GM18951 (cell line): ENCODE results near the gene ZNF324B.
"Not testable (repeated sequence)": the region's sequence is repeated elsewhere in the genome, so short reads cannot be mapped to it uniquely, and the experiment has no call there.

Experiments used
- POLR2A ChIP-seq: IDR thresholded peaks from 4 replicates; pipeline ENCODE4 v1.6.1; 2011; ENCODE audit warnings: mild to moderate bottlenecking; ENCODE audit not compliant: insufficient read length, insufficient read depth; ENCODE audit errors: extremely low read depth
- in situ Hi-C: fragments of 300-500 bp; cut with MboI; formaldehyde crosslinking; loops from one replicate; pipeline ENCODE4 v1.12.0; 2022; ENCODE audit warnings: low sequenced_read_pairs, mixed read lengths, inconsistent platforms; ENCODE audit not compliant: unreplicated experiment

The ZNF324B gene

DNA sequence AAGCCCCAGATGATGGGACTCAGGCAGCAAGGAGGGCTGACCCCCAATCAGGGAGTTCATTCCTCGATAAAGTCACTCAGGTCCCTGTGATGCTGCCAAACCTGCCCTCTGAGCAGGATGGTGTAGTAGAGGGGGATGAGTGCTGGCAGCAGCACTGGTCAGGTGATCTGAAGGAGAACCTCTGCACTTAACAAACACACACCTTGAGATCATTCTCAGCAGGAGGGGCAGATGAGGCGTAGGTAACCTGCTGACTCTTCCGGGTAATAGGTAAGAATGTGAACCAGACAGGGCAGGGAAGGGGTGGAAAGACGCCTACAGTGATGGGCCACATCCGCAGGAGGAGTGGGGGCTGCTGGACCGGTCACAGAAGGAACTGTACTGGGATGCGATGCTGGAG, 27.9 kb downstream of the ZNF324B start:
- in situ Hi-C loops: no loop called here
- no peak for TF ChIP-seq POLR2A

DNA sequence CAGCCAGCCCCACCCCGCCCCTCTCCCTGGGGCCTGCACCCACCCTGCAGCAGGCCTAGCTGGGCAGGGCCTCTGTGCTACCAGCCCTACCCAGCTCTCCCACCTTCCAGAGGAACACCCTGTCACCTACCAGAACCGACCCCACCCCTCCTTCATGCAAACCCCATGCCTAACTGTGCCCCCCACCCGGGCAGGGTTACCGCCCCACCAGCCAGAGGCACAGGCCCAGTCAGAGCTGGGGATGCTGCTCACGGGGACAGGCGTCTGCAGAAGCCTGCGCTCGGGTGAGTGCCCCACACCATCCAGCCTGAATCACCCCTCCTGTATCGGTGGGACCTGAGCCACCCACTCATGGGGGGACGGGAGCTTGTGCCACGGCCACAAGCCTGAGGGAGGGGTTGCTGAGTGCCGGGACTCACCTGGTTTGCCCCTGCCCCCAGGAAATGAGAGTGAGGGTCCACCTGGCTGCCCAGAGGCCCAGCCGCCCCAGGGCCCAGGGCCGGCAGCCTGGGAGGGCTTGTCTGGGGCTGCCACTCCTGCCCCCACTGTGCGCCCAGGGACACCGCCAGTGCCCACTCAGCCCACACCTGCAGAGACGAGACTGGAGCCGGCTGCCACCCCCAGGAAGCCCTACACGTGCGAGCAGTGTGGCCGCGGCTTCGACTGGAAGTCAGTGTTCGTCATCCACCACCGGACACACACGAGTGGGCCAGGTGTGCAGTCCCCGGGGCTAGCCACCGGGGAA, 28.5 kb downstream of the ZNF324B start:
- no peak for TF ChIP-seq POLR2A
- in situ Hi-C loops: no loop called here

DNA sequence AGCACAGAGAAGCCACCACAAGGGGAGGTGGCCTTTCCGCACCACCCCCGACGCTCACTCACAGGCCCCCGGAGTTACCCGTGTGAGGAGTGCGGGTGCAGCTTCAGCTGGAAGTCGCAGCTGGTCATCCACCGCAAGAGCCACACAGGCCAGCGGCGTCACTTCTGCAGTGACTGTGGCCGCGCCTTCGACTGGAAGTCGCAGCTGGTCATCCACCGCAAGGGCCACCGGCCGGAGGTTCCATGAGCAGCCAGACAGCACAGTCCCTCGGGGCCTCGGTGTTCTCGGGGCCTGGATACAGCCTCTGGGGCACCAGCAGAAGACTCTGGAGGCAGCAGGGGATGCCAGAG, 29.0 kb downstream of the ZNF324B start:
- in situ Hi-C loops: no loop called here

DNA sequence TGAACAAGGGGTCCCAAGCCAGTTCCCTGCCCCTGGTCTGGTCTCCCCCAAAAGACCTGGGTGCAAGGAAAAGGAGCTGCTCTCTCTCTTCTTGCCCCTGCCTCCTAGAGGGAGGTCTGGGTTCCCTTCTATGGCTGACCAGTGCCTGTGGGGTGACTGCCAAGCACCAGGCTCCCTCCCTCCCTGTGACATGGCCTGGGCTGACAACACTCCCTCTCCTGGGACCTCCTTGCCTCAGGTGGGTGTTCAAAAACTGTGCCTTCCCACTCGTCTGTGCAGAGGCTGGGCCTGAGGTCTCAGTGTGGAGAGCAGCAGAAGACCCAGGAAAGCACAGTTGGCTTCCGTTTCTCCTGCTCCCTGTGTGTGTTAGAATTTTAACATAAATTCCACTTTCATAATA, 29.4 kb downstream of the ZNF324B start:
- in situ Hi-C loops: no loop called here
- TF ChIP-seq POLR2A: no peak

More for the DNA sequence above, 29.0 kb downstream of the ZNF324B start:
- TF ChIP-seq POLR2A: no peak

DNA sequence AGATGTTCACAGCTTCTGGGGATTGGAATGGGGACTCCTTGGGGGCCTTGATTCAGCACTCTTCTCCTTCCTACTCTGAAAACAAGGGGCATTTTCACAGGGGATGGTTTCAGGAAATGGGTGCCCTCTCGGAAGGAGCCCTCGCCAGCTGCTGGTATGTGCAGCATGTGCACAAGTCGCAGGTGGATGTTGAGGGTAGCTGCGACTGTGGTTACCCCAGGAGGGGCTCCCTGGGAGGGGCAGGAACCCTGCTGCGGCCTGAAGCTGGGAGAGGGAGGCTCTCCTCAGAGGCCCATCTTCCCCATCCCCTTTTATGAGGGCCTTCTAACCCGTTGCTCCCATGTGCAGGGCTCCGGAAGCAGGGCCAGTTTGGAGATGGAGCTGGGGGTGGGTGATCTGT, 30.9 kb downstream of the ZNF324B start:
- in situ Hi-C loops: no loop called here
- no peak for TF ChIP-seq POLR2A

DNA sequence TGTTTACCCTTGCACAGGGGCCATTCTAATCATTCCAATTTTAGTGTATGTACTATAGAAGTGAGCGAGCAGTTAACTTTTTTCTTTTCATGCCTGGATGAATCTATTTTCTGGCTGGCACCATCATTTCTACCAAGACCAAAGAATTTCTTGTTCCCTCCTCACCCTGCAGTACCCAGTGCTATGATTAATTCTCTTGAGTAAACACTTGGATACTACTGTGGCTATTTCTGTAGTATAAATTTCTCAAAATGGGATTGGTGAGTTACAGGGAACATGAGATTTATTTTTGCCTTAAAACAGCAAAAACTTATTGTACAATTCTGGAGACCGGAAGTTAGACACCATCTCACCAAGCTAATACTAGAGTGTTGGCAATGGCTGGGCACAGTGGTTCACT, 32.4 kb downstream of the ZNF324B start:
- in situ Hi-C loops: no loop called here
- TF ChIP-seq POLR2A: no peak

DNA sequence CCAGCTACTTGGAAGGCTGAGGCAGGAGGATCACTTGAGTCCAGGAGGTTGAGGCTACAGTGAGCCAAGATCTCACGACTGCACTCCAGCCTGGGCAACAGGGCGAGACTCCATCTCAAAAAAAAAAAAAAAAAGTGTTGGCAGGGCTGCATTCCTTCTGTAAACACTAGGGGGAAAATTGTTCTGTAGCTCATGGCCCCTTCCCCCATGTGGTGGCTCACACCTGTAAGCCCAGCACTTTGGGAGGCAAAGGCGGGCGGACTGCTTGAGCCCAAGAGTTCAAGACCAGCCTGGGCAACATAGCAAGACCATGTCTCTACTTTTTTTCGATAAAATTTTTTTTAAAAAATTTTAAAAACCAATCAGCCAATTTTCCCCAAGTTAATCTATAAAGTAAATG, 32.9 kb downstream of the ZNF324B start:
- in situ Hi-C loops: not testable (repeated sequence)

DNA sequence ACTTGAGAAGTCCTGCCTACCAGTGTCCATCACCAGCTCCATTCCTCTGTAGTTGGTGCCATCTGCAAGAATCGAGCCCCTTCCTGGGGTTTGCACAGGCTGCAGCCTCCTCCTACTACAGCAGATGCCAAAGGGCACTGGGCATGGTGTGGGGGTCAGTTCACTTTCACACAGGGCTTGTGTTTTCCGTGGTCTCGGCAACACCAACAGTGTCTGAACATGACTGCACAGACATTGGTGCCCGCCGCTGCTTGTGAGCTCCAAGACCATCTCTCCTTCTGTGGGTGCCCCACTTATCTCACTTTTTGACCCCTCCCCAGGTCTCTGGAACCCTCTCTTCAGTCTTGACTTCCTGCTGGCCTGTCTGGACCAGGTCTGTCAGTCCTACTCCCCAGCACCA, 40.0 kb downstream of the ZNF324B start:
- TF ChIP-seq POLR2A: no peak
- in situ Hi-C loops: no loop called here

DNA sequence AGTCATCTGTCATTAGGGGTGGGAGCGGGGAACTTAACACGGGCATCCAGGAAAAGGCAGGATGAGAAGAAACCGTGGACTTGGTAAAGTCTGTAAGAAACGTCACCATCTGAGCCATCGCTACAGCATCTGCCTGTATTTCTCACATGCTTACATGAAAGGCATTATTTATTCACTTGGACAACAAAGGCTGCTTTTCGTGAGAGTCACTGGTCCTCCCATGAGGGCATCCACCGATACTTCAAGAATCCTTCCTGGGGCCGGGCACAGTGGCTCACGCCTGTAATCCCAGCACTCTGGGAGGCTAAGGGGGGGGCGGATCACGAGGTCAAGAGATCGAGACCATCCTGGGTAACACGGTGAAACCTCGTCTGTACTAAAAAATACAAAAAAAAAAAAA, 40.8 kb downstream of the ZNF324B start:
- no peak for TF ChIP-seq POLR2A
- in situ Hi-C loops: no loop called here

DNA sequence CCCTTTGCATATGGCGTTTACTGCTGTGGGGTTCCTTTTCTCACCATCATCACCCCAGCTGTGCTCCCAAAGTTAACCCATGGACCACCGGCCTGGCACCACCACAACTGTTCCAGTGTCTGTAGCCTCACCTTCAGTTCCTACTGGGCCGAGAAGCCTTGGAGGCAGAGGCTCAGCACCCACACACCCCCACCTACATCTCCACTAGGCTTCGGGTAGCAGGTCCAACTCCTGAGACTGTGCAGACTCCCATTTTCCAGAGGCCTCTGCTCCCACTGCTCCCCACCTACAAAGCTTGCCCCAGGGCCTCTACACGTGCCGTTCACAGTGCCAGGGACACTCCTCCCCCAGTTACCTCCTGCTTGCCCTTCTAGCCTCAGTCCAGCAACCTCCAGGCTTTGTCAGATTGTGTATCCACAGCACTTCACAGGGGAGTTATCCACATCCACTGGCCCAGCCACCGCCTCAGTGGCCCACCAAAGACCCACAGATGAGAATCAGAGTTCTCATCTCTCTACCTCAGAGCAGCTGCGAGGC, 46.3 kb downstream of the ZNF324B start:
- in situ Hi-C loops: no loop called here
- TF ChIP-seq POLR2A: no peak

DNA sequence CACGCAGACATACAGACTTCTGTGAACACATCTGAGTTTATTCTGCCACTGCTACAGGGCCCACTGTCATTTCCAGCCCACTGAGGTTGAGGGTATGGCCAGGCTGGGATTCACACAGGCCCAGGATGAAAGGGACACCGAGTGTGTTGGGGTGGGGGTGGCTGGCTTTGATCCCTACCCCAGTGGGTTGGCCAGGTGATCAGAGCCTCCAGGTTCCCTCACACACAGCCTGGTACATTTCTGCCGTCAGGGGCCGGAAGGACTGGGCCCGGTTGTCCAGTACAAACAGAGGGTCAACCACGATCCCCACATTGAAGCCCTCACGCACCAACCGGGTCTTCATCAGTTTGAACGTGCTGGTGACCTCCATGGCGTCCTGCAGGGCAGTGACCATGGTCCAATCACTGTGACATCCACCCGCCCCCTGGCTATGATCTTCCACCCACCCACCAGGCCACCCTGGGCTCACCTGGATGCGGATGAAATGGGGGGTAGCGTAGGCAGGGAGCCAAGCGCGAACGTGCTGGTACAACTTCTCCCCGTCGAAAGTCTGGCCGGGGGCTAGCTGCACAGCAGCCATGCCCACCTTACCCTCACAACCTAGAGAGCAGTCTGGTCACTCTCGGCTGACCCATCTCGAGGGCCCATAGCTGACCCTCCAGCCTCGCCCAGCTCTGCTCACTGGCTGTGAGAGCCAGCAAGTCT, 47.0 kb downstream of the ZNF324B start:
- TF ChIP-seq POLR2A: no peak
- in situ Hi-C loops: no loop called here

DNA sequence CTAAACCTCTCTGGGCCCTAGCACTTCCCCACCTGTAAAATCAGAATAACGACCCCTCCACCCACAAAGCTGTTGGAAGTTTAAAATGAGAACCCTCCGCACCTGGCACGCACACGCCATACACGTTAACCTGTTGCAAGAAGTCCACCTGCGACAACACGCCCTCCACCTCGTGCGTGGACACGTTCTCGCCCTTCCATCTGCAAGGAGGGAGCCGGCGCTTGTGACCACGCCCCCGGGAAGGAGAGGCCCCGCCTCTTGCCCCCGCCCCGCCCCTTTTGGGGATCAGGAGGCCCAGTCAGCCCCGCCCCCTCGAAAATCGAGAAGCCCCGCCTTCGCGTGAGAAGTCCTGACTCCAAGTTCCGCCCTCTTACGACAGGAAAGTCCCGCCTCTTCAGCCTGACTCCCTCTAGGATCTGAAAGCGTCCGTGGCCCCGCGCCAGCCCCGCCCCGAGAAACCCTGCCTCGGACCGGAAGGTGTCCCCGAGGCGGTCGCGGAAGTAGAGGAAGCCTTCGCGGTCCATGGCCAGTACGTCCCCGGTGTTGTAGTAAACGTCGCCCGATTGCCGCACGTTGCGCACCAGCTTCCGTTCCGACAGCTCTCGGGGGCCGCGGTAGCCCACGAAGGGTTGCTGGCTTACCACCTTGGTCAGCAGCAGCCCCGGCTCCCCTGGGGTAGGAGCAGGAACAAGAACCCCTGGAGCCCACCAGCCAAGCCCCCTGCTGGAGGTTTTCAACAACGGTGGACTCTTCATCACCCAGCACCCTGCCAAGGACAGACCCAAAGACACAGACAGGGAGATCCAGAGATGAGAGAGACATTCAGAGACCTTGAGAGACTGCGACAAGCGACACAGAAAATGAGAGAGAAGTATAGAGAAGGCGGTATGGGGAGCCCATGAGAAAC, 47.9 kb downstream of the ZNF324B start:
- in situ Hi-C loops: no loop called here
- peak; percentile 70 for TF ChIP-seq POLR2A

DNA sequence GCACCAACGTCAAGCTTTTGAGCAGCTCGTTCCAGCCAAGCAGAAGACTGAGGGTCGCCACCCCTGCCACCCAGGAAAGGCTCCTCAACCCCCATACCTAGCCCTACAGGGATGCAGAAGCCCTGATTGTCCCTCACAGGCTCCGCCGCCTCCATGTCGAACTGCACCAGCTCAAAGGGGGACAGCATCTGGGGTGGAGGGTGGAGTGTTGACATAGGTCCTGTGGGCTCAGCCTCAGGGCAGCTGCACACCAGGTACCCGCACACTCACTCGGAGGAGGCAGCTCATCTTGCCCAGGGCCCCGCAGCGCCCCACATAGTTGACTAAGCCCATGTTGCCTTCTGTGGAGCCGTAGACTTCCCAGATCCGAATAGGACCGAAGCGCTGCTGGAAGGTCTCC, 48.8 kb downstream of the ZNF324B start:
- no peak for TF ChIP-seq POLR2A
- in situ Hi-C loops: no loop called here
